Lung (tissue), 12 donors: Measurements from ENCODE around the gene THRB. TPM values are rescaled to one million over a fixed set of nuclear protein-coding genes. Genes with fewer than 3 reads are reported as not detected.

Experiments
- ATAC-seq: fragments of 200-7000 bp; cut with Tn5 transposase; one replicate; pipeline ENCODE4 v1.9.1; 2020; ENCODE audit warnings: moderate number of reproducible peaks; ENCODE audit not compliant: insufficient read depth, low FRiP score
- DNase-seq, 3 donors: peaks; one replicate each; pipeline ENCODE4 v3.0.0-alpha.2; 2013 to 2017
- H3K27ac ChIP-seq, 2 donors: one replicate each; pipeline ENCODE4 v1.5.1; 2013; ENCODE audit warnings: mild to moderate bottlenecking in 2 of 2, moderate library complexity in 2 of 2, control low read depth in 1 of 2, inconsistent platforms in 1 of 2, low read depth in 1 of 2, low read length in 1 of 2
- H3K27me3 ChIP-seq, 3 donors: one replicate each; pipeline ENCODE4 v1.5.1; 2013; ENCODE audit warnings: low read length in 2 of 3; ENCODE audit not compliant: control insufficient read depth in 3 of 3, insufficient read depth in 3 of 3
- H3K36me3 ChIP-seq, 4 donors: one replicate each; pipeline ENCODE4 v1.5.1; 2013; ENCODE audit warnings: low read length in 4 of 4, mild to moderate bottlenecking in 1 of 4, moderate library complexity in 1 of 4; ENCODE audit not compliant: control insufficient read depth in 4 of 4, insufficient read depth in 4 of 4
- H3K4me1 ChIP-seq, 5 donors: one replicate each; pipeline ENCODE4 v1.5.1; 2013; ENCODE audit warnings: low read length in 5 of 5, mild to moderate bottlenecking in 2 of 5, moderate library complexity in 1 of 5; ENCODE audit not compliant: control insufficient read depth in 5 of 5, insufficient read depth in 5 of 5
- H3K4me3 ChIP-seq: one replicate; pipeline ENCODE4 v1.5.1; 2013; ENCODE audit warnings: mild to moderate bottlenecking, control low read depth, moderate library complexity
- H3K9ac ChIP-seq, 2 donors: one replicate each; pipeline ENCODE4 v1.5.1; 2013; ENCODE audit warnings: low read length in 2 of 2, control low read depth in 1 of 2; ENCODE audit not compliant: insufficient read depth in 1 of 2
- H3K9me3 ChIP-seq, 4 donors: one replicate each; pipeline ENCODE4 v1.5.1; 2013; ENCODE audit warnings: low read length in 3 of 4, mild to moderate bottlenecking in 1 of 4, moderate library complexity in 1 of 4; ENCODE audit not compliant: control insufficient read depth in 4 of 4, insufficient read depth in 3 of 4
- WGBS, 2 donors: extraction: QIAGEN DNeasy Blood & Tissue Kit; methylation state at CpG; one replicate each; pipeline ENCODE4 v1.1.7; 2013; 5-methylcytosine and 5-hydroxymethylcytosine counted together
- polyA plus RNA-seq, 2 donors: library from polyadenylated mRNA; stranded (reverse); fragments of 200-250 nt; gene quantifications; one replicate each; pipeline ENCODE4 v1.2.1, GENCODE V29; 2013
- total RNA-seq, 2 donors: library from RNA; depleted of rRNA in 1 of 2; stranded (reverse); fragments of >200 nt in 1 of 2; gene quantifications; one replicate each; pipeline ENCODE4 v1.2.1, GENCODE V29; 2014 to 2021
- TF ChIP-seq, protein P1 (sequence below): IDR thresholded peaks from 2 replicates; pipeline ENCODE4 v1.5.1; 2012; ENCODE audit warnings: mild to moderate bottlenecking; ENCODE audit errors: control extremely low read depth, extremely low read depth
- donor health status: control.
- donor health status: control.
- donor health status: Bipolar disorder and iron deficiency.
- donor health status: healthy.
- donor health status: DM: yes; HTN: yes; CAD: no.

Gene THRB
- total and polyA plus RNA-seq, 4 donors, result 2.1 to 23.5 (median 6.1) TPM

DNA sequence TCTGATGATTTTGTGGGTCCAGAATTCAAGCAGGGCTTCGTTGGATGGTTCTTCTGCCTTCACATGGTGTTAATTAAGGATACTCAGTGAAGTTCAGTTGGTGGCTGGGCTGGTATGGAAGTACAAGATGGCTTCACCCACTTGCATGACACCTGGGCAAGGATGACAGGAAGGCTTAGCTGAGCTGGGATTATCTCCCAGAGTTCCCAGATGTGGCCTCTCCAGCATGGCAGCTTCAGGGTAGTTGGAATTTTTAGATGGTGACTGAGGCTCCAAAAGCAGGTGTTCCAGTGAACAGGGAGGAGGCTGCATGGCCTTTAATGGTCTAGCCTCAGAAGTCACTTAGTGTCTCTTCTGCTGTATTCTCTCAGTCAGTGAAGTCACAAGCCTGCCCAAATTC lies 135.5 kb downstream of the THRB start:
- no peak overlapping the region for H3K9ac ChIP-seq
- no peak overlapping the region for H3K4me3 ChIP-seq
- TF ChIP-seq, protein P1, sequence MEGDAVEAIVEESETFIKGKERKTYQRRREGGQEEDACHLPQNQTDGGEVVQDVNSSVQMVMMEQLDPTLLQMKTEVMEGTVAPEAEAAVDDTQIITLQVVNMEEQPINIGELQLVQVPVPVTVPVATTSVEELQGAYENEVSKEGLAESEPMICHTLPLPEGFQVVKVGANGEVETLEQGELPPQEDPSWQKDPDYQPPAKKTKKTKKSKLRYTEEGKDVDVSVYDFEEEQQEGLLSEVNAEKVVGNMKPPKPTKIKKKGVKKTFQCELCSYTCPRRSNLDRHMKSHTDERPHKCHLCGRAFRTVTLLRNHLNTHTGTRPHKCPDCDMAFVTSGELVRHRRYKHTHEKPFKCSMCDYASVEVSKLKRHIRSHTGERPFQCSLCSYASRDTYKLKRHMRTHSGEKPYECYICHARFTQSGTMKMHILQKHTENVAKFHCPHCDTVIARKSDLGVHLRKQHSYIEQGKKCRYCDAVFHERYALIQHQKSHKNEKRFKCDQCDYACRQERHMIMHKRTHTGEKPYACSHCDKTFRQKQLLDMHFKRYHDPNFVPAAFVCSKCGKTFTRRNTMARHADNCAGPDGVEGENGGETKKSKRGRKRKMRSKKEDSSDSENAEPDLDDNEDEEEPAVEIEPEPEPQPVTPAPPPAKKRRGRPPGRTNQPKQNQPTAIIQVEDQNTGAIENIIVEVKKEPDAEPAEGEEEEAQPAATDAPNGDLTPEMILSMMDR, result no peak
- peaks cover 0 to 42% (median 7%) of the 10 kb centered on the region in 5 donors for H3K4me1 ChIP-seq
- ATAC-seq (no peak), DNase-seq (no peak)
- 88 to 90% methylated on average over 1 of the region's 1 CpG for WGBS, 2 donors
- H3K27ac ChIP-seq, result no peak overlapping the region
- H3K9me3 ChIP-seq, result no peaks in the 10 kb centered on the region
- H3K27me3 ChIP-seq, result no peaks in the 10 kb centered on the region
- H3K36me3 ChIP-seq, result no peaks in the 10 kb centered on the region

DNA sequence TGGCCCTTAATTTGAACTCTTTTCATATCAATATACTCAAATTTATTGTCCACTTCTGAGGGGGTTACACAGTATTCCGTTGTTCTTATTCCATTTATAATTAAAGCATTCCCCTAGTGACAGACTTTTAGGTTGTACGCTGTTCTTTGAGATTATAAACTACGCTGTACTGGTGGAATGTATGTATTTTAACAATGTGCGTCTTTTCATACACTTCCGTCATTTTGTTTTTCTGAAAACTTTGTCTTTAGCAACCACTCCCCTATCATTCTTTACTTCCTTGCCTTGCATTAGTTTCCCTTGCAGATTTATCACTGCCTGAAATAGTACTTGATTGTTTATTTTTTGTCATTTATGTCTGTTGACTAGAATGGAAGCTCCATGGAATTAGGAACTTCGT lies 137.0 kb downstream of the THRB start:
- Histone ChIP-seq H3K27ac (no peak overlapping the region), H3K4me3 (no peak overlapping the region), H3K9me3 (no peaks in the 10 kb centered on the region), H3K36me3 (no peaks in the 10 kb centered on the region), H3K27me3 (no peaks in the 10 kb centered on the region), H3K4me1 (peaks cover 0 to 39% (median 7%) of the 10 kb centered on the region in 5 donors), H3K9ac (no peak overlapping the region)
- WGBS, 2 donors, result 76 to 82% methylated on average over 6 of the region's 6 CpGs
- ATAC-seq, result no peak
- TF ChIP-seq, protein P1, result no peak
- no peak for DNase-seq

DNA sequence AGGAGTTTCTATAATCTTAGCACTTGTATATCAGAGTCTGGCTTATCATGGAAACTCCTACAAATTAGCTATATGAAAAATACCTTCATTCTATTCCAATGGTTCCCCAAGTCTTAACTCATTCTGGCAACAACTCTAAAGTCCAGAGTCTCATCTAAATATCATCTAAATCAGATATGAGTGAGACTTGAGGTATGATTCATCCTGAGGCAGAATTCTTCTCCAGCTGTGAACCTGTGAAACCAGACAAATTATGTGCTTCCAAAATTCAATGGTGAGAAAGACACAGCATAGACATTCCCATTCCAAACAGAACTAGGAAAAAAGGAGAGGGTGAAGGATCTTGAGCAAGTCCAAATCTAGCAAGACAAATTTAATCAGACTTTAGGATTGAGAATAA lies 138.8 kb downstream of the THRB start:
- Histone ChIP-seq H3K4me1 (peaks cover 0 to 49% (median 15%) of the 10 kb centered on the region in 5 donors), H3K4me3 (no peak overlapping the region), H3K27me3 (no peaks in the 10 kb centered on the region), H3K9ac (no peak overlapping the region), H3K36me3 (no peaks in the 10 kb centered on the region), H3K27ac (no peak overlapping the region), H3K9me3 (no peaks in the 10 kb centered on the region)
- TF ChIP-seq, protein P1, result no peak
- ATAC-seq, result no peak
- no peak for DNase-seq

GRCh38 chr3:24354230-24354629 lies 140.4 kb downstream of the THRB start:
- no peak overlapping the region for H3K27ac ChIP-seq
- no peaks in the 10 kb centered on the region for H3K36me3 ChIP-seq
- H3K9ac ChIP-seq, result no peak overlapping the region
- DNase-seq, result no peak
- no peak for ATAC-seq
- no peak overlapping the region for H3K4me3 ChIP-seq
- TF ChIP-seq, protein P1, result no peak
- H3K4me1 ChIP-seq, result peaks cover 0 to 38% (median 11%) of the 10 kb centered on the region in 5 donors
- no peaks in the 10 kb centered on the region for H3K9me3 ChIP-seq
- H3K27me3 ChIP-seq, result no peaks in the 10 kb centered on the region
